Ovary (tissue), 3 donors: Measurements from ENCODE around the gene SORCS3.

Experiments
- CTCF ChIP-seq, 3 donors: fragments of 450-650 bp in 2 of 3; fragments of 200-600 bp in 1 of 3; IDR thresholded peaks; one replicate each; pipeline versions ENCODE4 v1.5.1 to v1.8.0; 2016 to 2022; ENCODE audit warnings: antibody characterized with exemption in 3 of 3, mild to moderate bottlenecking in 1 of 3
- EP300 ChIP-seq: sonication (generic); formaldehyde crosslinking; IDR thresholded peaks from one replicate; pipeline ENCODE4 v1.6.1; 2017; ENCODE audit warnings: antibody characterized with exemption
- POLR2A ChIP-seq: fragments of 450-650 bp; IDR thresholded peaks from one replicate; pipeline ENCODE4 v1.6.1; 2017; ENCODE audit warnings: antibody characterized with exemption, mild to moderate bottlenecking, moderate library complexity
- donor health status: DM: no; HTN: no; CAD: no.

GRCh38 chr10:105070952-105071351, 429.9 kb downstream of the SORCS3 start:
- TF ChIP-seq CTCF (IDR thresholded peaks at IDR 0.05) (no peak), POLR2A (no peak), EP300 (no peak)
